ENCODE data around the gene FGF12. TPM values are rescaled to one million over a fixed set of nuclear protein-coding genes. Genes with fewer than 3 reads are reported as not detected.
A peak's percentile ranks its signal among the peaks of the same experiment; 100 is the strongest.

The FGF12 gene
- polyA plus RNA-seq, 1 experiment: 0.11 TPM

DNA sequence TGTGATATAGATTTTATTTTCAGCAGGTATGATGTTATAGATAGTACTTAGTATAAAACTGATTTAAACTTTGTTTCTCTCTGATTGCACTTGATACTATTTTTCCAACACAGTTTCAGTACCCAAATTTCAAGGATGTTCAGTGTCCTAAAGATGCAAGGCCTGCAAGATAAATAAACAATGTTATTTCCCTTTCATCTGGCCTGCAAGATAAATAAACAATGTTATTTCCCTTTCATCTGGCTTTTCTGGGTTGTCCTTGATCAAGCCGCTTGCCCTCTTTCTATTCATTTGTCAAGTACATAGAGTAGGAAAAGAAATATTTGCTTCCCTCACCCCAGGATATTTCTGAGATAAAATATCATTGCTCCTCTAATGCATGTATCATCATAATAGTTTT, 571.0 kb downstream of the FGF12 start:
- TF ChIP-seq, protein P1, sequence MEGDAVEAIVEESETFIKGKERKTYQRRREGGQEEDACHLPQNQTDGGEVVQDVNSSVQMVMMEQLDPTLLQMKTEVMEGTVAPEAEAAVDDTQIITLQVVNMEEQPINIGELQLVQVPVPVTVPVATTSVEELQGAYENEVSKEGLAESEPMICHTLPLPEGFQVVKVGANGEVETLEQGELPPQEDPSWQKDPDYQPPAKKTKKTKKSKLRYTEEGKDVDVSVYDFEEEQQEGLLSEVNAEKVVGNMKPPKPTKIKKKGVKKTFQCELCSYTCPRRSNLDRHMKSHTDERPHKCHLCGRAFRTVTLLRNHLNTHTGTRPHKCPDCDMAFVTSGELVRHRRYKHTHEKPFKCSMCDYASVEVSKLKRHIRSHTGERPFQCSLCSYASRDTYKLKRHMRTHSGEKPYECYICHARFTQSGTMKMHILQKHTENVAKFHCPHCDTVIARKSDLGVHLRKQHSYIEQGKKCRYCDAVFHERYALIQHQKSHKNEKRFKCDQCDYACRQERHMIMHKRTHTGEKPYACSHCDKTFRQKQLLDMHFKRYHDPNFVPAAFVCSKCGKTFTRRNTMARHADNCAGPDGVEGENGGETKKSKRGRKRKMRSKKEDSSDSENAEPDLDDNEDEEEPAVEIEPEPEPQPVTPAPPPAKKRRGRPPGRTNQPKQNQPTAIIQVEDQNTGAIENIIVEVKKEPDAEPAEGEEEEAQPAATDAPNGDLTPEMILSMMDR (IDR thresholded peaks at IDR 0.05; ENCODE audit: insufficient read depth, low read depth, low read length): no peak
- Histone ChIP-seq H3K27me3 (ENCODE audit: control insufficient read depth, insufficient read depth, low read length) (no peaks in the 10 kb centered on the region), H3K36me3 (ENCODE audit: control insufficient read depth, insufficient read depth, low read length) (no peaks in the 10 kb centered on the region), H3K4me3 (ENCODE audit: low read depth, low read length) (no peak overlapping the region)
- CTCF ChIA-PET: no interaction called here
- POLR2A ChIA-PET: no interaction called here
- no peak for DNase-seq (ENCODE audit: low read depth)

DNA sequence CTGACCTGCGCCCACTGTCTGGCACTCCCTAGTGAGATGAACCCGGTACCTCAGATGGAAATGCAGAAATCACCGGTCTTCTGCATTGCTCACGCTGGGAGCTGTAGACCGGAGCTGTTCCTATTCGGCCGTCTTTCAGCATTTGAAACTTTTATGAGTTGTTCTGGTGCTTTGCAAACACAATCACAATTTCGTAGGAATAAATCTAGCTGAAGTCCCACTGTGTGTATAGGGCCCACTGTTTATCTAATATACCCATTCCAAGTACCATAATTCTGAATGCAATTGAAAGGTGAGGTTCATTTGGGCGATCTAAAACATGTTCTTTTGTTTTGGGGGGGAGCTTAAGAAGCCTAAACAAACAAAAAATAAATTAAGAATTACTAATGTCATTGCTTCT, 572.1 kb downstream of the FGF12 start:
- Histone ChIP-seq H3K27me3 (ENCODE audit: control insufficient read depth, insufficient read depth, low read length) (no peaks in the 10 kb centered on the region), H3K4me3 (ENCODE audit: low read depth, low read length) (no peak overlapping the region), H3K36me3 (ENCODE audit: control insufficient read depth, insufficient read depth, low read length) (no peaks in the 10 kb centered on the region)
- POLR2A ChIA-PET: no interaction called here
- CTCF ChIA-PET: no interaction called here
- DNase-seq (ENCODE audit: low read depth): no peak
- TF ChIP-seq, protein P1 (IDR thresholded peaks at IDR 0.05; ENCODE audit: insufficient read depth, low read depth, low read length): no peak

- TF ChIP-seq, protein P1 (IDR thresholded peaks at IDR 0.05; ENCODE audit: insufficient read depth, low read depth, low read length): no peak
- CTCF ChIA-PET: no interaction called here
- no peak for DNase-seq (ENCODE audit: low read depth)
- Histone ChIP-seq H3K36me3 (ENCODE audit: control insufficient read depth, insufficient read depth, low read length) (no peaks in the 10 kb centered on the region), H3K4me3 (ENCODE audit: low read depth, low read length) (no peak overlapping the region), H3K27me3 (ENCODE audit: control insufficient read depth, insufficient read depth, low read length) (no peaks in the 10 kb centered on the region)
- POLR2A ChIA-PET: no interaction called here
Observed at GRCh38 chr3:192133271-192133670, 594.1 kb downstream of the FGF12 start.

DNA sequence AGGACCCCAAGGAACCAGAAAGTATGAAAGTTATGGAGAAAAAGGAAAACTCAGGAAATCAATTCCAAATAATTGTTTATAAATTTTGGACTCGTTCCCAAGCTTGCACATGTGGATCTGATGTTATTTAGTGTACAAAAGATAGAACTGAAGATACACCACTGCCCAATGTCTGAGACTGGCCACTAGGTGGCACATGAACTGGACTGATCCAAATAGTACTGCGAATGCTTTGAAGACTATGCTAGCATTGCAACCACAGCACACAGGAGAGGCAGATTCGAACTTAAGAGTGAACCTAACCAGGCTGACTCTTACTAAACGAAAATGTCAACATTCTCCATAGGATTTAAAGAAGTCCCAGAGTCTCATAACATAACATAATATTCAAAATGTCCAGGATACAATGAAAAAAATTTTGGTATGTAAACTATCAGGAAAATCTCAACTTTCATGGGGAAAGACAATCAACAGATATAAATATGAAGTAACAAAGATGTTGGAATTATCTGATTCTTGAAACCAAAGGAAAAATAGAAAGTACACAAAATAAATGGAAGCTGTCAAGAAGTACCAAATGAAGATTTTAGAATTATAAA, 596.7 kb downstream of the FGF12 start:
- CTCF ChIA-PET: no interaction called here
- no peak for DNase-seq (ENCODE audit: low read depth)
- H3K27me3 ChIP-seq (ENCODE audit: control insufficient read depth, insufficient read depth, low read length): no peaks in the 10 kb centered on the region
- H3K4me3 ChIP-seq (ENCODE audit: low read depth, low read length): no peak overlapping the region
- POLR2A ChIA-PET: no interaction called here
- no peaks in the 10 kb centered on the region for H3K36me3 ChIP-seq (ENCODE audit: control insufficient read depth, insufficient read depth, low read length)
- TF ChIP-seq, protein P1 (IDR thresholded peaks at IDR 0.05; ENCODE audit: insufficient read depth, low read depth, low read length): peak; percentile 16; the same call in 1 of the 2 replicates

DNA sequence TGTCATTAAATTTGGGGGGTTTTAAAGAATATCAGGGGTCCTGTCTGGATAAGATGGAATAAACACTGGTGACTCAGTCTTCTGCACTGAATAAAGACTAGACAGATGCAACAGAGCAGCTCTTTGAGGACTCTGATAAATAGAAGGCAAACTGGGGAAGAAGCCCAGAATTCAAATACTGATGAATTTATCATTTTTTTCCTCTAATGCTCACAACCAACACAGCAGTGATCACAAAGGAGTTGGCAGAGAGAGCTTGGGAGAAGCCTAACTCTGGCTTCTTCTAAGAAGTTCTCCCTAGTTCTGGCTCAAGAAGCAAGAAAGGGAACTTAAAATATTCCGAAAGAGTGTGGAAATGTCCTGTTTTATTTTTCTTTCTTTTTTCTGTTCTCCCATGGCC, 597.8 kb downstream of the FGF12 start:
- CTCF ChIA-PET: no interaction called here
- POLR2A ChIA-PET: no interaction called here

More for the DNA sequence above, 597.8 kb downstream of the FGF12 start:
- DNase-seq (ENCODE audit: low read depth): no peak
- no peak overlapping the region for H3K4me3 ChIP-seq (ENCODE audit: low read depth, low read length)
- no peaks in the 10 kb centered on the region for H3K36me3 ChIP-seq (ENCODE audit: control insufficient read depth, insufficient read depth, low read length)
- no peaks in the 10 kb centered on the region for H3K27me3 ChIP-seq (ENCODE audit: control insufficient read depth, insufficient read depth, low read length)
- TF ChIP-seq, protein P1 (IDR thresholded peaks at IDR 0.05; ENCODE audit: insufficient read depth, low read depth, low read length): no peak
